Stomach (tissue), 9 donors: Measurements from ENCODE around the gene PLEKHA6. TPM values are rescaled to one million over a fixed set of nuclear protein-coding genes. Genes with fewer than 3 reads are reported as not detected.

Experiments
- DNase-seq, 2 donors: peaks; one replicate each; pipeline versions ENCODE4 v3.0.0 to v3.0.0-alpha.2; 2013 to 2019
- H3K27ac ChIP-seq, 5 donors: fragments of 200-600 bp in 4 of 5; sonication (generic) in 4 of 5; one replicate each; pipeline ENCODE4 v1.5.1; 2013 to 2019; ENCODE audit warnings: mild to moderate bottlenecking in 1 of 5, moderate library complexity in 1 of 5
- H3K27me3 ChIP-seq, 3 donors: fragments of 200-600 bp; sonication (generic); one replicate each; pipeline ENCODE4 v1.5.1; 2017 to 2019; ENCODE audit warnings: mixed run types in 1 of 3
- H3K36me3 ChIP-seq, 4 donors: fragments of 200-600 bp; sonication (generic); 1 replicate in 3 of 4; 2 replicates in 1 of 4; pipeline ENCODE4 v1.5.1; 2016 to 2019
- H3K4me1 ChIP-seq, 4 donors: fragments of 200-600 bp; sonication (generic); one replicate each; pipeline ENCODE4 v1.5.1; 2016 to 2019
- H3K4me3 ChIP-seq, 4 donors: fragments of 200-600 bp; sonication (generic) in 3 of 4; one replicate each; pipeline ENCODE4 v1.5.1; 2016 to 2019; ENCODE audit warnings: mild to moderate bottlenecking in 1 of 4
- H3K9me3 ChIP-seq, 4 donors: fragments of 200-600 bp; sonication (generic); one replicate each; pipeline ENCODE4 v1.5.1; 2016 to 2019
- CTCF ChIP-seq, 7 experiments: fragments of 450-650 bp in 4 of 7; fragments of 200-600 bp in 3 of 7; sonication (generic) in 3 of 7; IDR thresholded peaks; one replicate each; pipeline ENCODE4 v1.5.1; 2016 to 2019; ENCODE audit warnings: antibody characterized with exemption in 7 of 7, control low read depth in 2 of 7, mild to moderate bottlenecking in 1 of 7
- EP300 ChIP-seq: sonication (generic); formaldehyde crosslinking; IDR thresholded peaks from one replicate; pipeline ENCODE4 v1.6.1; 2017; ENCODE audit warnings: antibody characterized with exemption
- POLR2A ChIP-seq, 4 donors: fragments of 450-650 bp; IDR thresholded peaks; one replicate each; pipeline ENCODE4 v1.6.1; 2016; ENCODE audit warnings: antibody characterized with exemption in 4 of 4, control low read depth in 2 of 4, mild to moderate bottlenecking in 1 of 4, moderate library complexity in 1 of 4
- POLR2AphosphoS5 ChIP-seq, 3 donors: sonication (generic); formaldehyde crosslinking; IDR thresholded peaks; one replicate each; pipeline ENCODE4 v1.6.1; 2016; ENCODE audit warnings: antibody characterized with exemption in 3 of 3
- WGBS, 5 donors: extraction: QIAGEN DNeasy Blood & Tissue Kit in 3 of 5; methylation state at CpG; one replicate each; pipeline versions ENCODE4 v1.1.5 to v1.1.7; 2013 to 2018; 5-methylcytosine and 5-hydroxymethylcytosine counted together
- intact Hi-C: fragments of 100-400 bp; cut with DNase I; formaldehyde crosslinking; loops from one replicate; pipeline ENCODE4 v1.15.1; 2023; ENCODE audit warnings: low total_unique reads
- polyA plus RNA-seq, 3 donors: library from polyadenylated mRNA; stranded (reverse); fragments of 200-250 nt; gene quantifications; one replicate each; pipeline ENCODE4 v1.2.3, GENCODE V29; 2013
- total RNA-seq, 5 donors: library from RNA; depleted of rRNA; stranded (reverse); fragments of >200 nt; gene quantifications; one replicate each; pipeline versions ENCODE4 v1.1.0 to v1.2.3, GENCODE V29; 2014 to 2016
- donor health status: healthy with polysubstance abuse.
- donor health status: Bipolar disorder and iron deficiency.
- donor health status: healthy.

The PLEKHA6 gene
- total and polyA plus RNA-seq, 8 donors = 6.4 to 97.9 (median 34.8) TPM

GRCh38 chr1:204275695-204276370 is 83.9 kb downstream of the PLEKHA6 start:
- intact Hi-C loops = no loop called here
- TF ChIP-seq POLR2A (IDR thresholded peaks at IDR 0.05) (no peak), CTCF (IDR thresholded peaks at IDR 0.05) (no peak), POLR2AphosphoS5 (IDR thresholded peaks at IDR 0.05) (no peak)
- peak overlapping the region; percentile 6 to 49 (median 46) for H3K27ac ChIP-seq
- H3K4me1 ChIP-seq = peaks cover 51 to 70% (median 60%) of the 10 kb centered on the region in 4 donors
- peak overlapping the region in 1 of 4 donors; percentile 3 for H3K4me3 ChIP-seq
- peak in 1 of 2 donors; percentile 29 for DNase-seq
- peaks cover 16 to 39% (median 36%) of the 10 kb centered on the region in 4 donors for H3K36me3 ChIP-seq
- no peaks in the 10 kb centered on the region for H3K9me3 ChIP-seq
- 46 to 67% (median 51%) methylated on average over 7 to 9 of the region's 9 CpGs for WGBS, 5 donors
- H3K27me3 ChIP-seq = no peaks in the 10 kb centered on the region

- peaks cover 16 to 53% (median 46%) of the 10 kb centered on the region in 4 donors for H3K36me3 ChIP-seq
- peaks cover 41 to 56% (median 46%) of the 10 kb centered on the region in 4 donors for H3K4me1 ChIP-seq
- DNase-seq = no peak
- WGBS, 5 donors = 50 to 59% (median 54%) methylated on average over 2 of the region's 2 CpGs
- H3K27ac ChIP-seq = peak overlapping the region in 3 of 5 donors; percentile 15 to 49 (median 47)
- H3K4me3 ChIP-seq = no peak overlapping the region
- TF ChIP-seq POLR2A (IDR thresholded peaks at IDR 0.05) = no peak
- TF ChIP-seq POLR2AphosphoS5 (IDR thresholded peaks at IDR 0.05) = no peak
- no peak for TF ChIP-seq EP300
- TF ChIP-seq CTCF (IDR thresholded peaks at IDR 0.05) = no peak
- no peaks in the 10 kb centered on the region for H3K27me3 ChIP-seq
- H3K9me3 ChIP-seq = no peaks in the 10 kb centered on the region
- intact Hi-C loops = no loop called here
Observed at GRCh38 chr1:204274446-204274845, 85.3 kb downstream of the PLEKHA6 start.

GRCh38 chr1:204272505-204272904 is 87.2 kb downstream of the PLEKHA6 start:
- peaks cover 28 to 51% (median 39%) of the 10 kb centered on the region in 4 donors for H3K4me1 ChIP-seq
- no peak for TF ChIP-seq CTCF (IDR thresholded peaks at IDR 0.05)
- TF ChIP-seq POLR2AphosphoS5 (IDR thresholded peaks at IDR 0.05) = no peak
- no peaks in the 10 kb centered on the region for H3K9me3 ChIP-seq
- no peak overlapping the region for H3K4me3 ChIP-seq
- 28 to 53% (median 43%) methylated on average over 1 of the region's 1 CpG for WGBS, 5 donors
- DNase-seq = no peak
- intact Hi-C loops = no loop called here
- H3K36me3 ChIP-seq = peaks cover 16 to 61% (median 53%) of the 10 kb centered on the region in 4 donors
- H3K27me3 ChIP-seq = no peaks in the 10 kb centered on the region
- H3K27ac ChIP-seq = no peak overlapping the region

- DNase-seq = no peak
- no peak for TF ChIP-seq EP300
- TF ChIP-seq POLR2AphosphoS5 (IDR thresholded peaks at IDR 0.05) = no peak
- TF ChIP-seq CTCF (IDR thresholded peaks at IDR 0.05) = no peak
- TF ChIP-seq POLR2A (IDR thresholded peaks at IDR 0.05) = no peak
- H3K36me3 ChIP-seq = peaks cover 16 to 67% (median 56%) of the 10 kb centered on the region in 4 donors
- peaks cover 28 to 51% (median 39%) of the 10 kb centered on the region in 4 donors for H3K4me1 ChIP-seq
- intact Hi-C loops = no loop called here
- WGBS, 5 donors = 64 to 81% (median 65%) methylated on average over 6 of the region's 6 CpGs
- no peak overlapping the region for H3K27ac ChIP-seq
- no peak overlapping the region for H3K4me3 ChIP-seq
- H3K27me3 ChIP-seq = no peaks in the 10 kb centered on the region
- no peaks in the 10 kb centered on the region for H3K9me3 ChIP-seq
Observed at GRCh38 chr1:204271970-204272369, 87.8 kb downstream of the PLEKHA6 start.
